ENCODE results near the gene TCP11L1.

DNA sequence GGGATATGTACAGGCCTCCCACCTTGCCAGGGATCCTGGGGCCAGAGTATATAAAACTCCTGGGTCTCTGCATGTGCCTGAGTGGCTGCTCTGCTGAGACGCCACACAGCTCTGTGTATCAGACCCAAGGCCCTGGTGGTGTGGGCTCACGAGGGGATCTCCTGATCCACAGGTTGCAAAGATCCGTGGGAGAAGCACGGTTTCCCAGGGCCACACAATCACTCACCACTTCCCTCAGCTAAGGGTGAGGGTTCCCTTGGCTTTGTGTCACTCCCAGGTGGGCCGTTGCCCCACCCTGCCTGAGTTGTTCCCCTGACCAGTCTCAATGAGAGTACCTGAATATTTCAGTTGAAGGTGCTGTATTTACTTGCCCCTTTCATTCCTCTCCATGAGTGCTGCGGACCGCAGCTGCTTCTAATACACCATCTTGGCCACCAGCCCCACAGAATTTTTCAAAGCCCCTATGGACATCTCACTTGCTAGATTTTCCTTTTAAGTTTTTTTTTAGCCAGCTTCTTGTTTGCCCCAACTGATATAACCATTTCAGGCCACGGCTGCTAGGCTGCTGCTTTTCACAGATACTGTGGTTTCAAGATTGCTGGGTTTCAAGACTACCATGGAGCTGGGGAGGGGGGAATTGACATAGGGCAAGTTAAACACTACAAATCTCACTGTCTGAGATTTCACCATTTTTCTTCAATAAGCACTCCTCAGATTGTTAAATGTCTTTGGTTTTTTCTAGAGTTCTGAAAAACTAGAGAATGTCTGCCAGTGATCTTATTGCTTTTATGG lies 37.4 kb upstream of the TCP11L1 start:
- TF ChIP-seq, protein P1, sequence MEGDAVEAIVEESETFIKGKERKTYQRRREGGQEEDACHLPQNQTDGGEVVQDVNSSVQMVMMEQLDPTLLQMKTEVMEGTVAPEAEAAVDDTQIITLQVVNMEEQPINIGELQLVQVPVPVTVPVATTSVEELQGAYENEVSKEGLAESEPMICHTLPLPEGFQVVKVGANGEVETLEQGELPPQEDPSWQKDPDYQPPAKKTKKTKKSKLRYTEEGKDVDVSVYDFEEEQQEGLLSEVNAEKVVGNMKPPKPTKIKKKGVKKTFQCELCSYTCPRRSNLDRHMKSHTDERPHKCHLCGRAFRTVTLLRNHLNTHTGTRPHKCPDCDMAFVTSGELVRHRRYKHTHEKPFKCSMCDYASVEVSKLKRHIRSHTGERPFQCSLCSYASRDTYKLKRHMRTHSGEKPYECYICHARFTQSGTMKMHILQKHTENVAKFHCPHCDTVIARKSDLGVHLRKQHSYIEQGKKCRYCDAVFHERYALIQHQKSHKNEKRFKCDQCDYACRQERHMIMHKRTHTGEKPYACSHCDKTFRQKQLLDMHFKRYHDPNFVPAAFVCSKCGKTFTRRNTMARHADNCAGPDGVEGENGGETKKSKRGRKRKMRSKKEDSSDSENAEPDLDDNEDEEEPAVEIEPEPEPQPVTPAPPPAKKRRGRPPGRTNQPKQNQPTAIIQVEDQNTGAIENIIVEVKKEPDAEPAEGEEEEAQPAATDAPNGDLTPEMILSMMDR (IDR thresholded peaks at IDR 0.05): no peak
- TF ChIP-seq POLR2AphosphoS5 (IDR thresholded peaks at IDR 0.05) (no peak), POLR2A (IDR thresholded peaks at IDR 0.05) (no peak)

Measured in sigmoid colon (tissue), 4 donors.